Keratinocyte (primary cell): ENCODE measurements around the gene NATD1. TPM values are rescaled to one million over a fixed set of nuclear protein-coding genes. Genes with fewer than 3 reads are reported as not detected.

ENCODE experiments used
- DNase-seq: peaks from one replicate; pipeline ENCODE4 v3.0.0-alpha.2; 2011; ENCODE audit warnings: low read depth, missing footprints, low spot score
- FAIRE-seq: peaks from 2 replicates; lab custom pipeline; 2011; peaks lifted over from hg19 to GRCh38; lab: Jason Lieb, UNC
- H2AFZ ChIP-seq: 2 replicates; pipeline ENCODE4 v1.6.0; 2012; ENCODE audit warnings: low read length, control low read depth, inconsistent platforms; ENCODE audit not compliant: control insufficient read depth
- H3K27ac ChIP-seq: 2 replicates; pipeline ENCODE4 v1.5.1; 2011; ENCODE audit warnings: low read length; ENCODE audit not compliant: control insufficient read depth, insufficient read depth
- H3K27me3 ChIP-seq: 3 replicates; pipeline ENCODE4 v1.6.0; 2011; ENCODE audit warnings: low read length; ENCODE audit not compliant: control insufficient read depth, insufficient read depth; ENCODE audit errors: extremely low read depth
- H3K36me3 ChIP-seq, 2 experiments: 2 replicates in 1 of 2; 3 replicates in 1 of 2; pipeline ENCODE4 v1.5.1; 2011; ENCODE audit warnings: low read length in 2 of 2, mild to moderate bottlenecking in 1 of 2; ENCODE audit not compliant: control insufficient read depth in 2 of 2, insufficient read depth in 2 of 2; ENCODE audit errors: extremely low read depth in 1 of 2
- H3K4me1 ChIP-seq: 3 replicates; pipeline ENCODE4 v1.5.1; 2011; ENCODE audit warnings: low read length; ENCODE audit not compliant: control insufficient read depth, insufficient read depth; ENCODE audit errors: extremely low read depth
- H3K4me2 ChIP-seq: 3 replicates; pipeline ENCODE4 v1.6.0; 2011; ENCODE audit warnings: low read depth, low read length; ENCODE audit not compliant: control insufficient read depth, insufficient read depth; ENCODE audit errors: extremely low read depth
- H3K4me3 ChIP-seq, 3 experiments: fragments of 200-600 bp in 1 of 3; sonication (generic) in 1 of 3; 2 replicates in 2 of 3; 3 replicates in 1 of 3; pipeline ENCODE4 v1.5.1; 2011 to 2016; ENCODE audit warnings: low read length in 3 of 3, mild to moderate bottlenecking in 3 of 3, control low read depth in 2 of 3, inconsistent platforms in 1 of 3, low read depth in 1 of 3, mixed read lengths in 1 of 3, mixed run types in 1 of 3, moderate library complexity in 1 of 3; ENCODE audit not compliant: control insufficient read depth in 2 of 3, insufficient read depth in 2 of 3; ENCODE audit errors: extremely low read depth in 1 of 3
- H3K79me2 ChIP-seq: 2 replicates; pipeline ENCODE4 v1.6.0; 2012; ENCODE audit warnings: low read length; ENCODE audit not compliant: control insufficient read depth, insufficient read depth
- H3K9ac ChIP-seq: 3 replicates; pipeline ENCODE4 v1.6.0; 2011; ENCODE audit warnings: low read length; ENCODE audit not compliant: control insufficient read depth, insufficient read depth; ENCODE audit errors: extremely low read depth
- H3K9me1 ChIP-seq: 3 replicates; pipeline ENCODE4 v1.6.0; 2011; ENCODE audit warnings: low read length; ENCODE audit not compliant: control insufficient read depth, insufficient read depth; ENCODE audit errors: extremely low read depth
- H3K9me3 ChIP-seq: 2 replicates; pipeline ENCODE4 v1.5.1; 2012; ENCODE audit warnings: low read depth, low read length; ENCODE audit not compliant: control insufficient read depth
- H4K20me1 ChIP-seq: 3 replicates; pipeline ENCODE4 v1.6.0; 2011; ENCODE audit warnings: low read length; ENCODE audit not compliant: control insufficient read depth, insufficient read depth; ENCODE audit errors: extremely low read depth
- EZH2 ChIP-seq: IDR thresholded peaks from one replicate; pipeline ENCODE4 v1.6.1; 2012; ENCODE audit warnings: inconsistent platforms, mild to moderate bottlenecking, low read length, moderate library complexity
- dilution Hi-C: fragments of 300-500 bp; cut with MboI; formaldehyde crosslinking; loops from one replicate; pipeline ENCODE4 v1.7.0; 2020; ENCODE audit warnings: low sequenced_read_pairs; ENCODE audit not compliant: extremely low pct_ligation_motif_present
- polyA plus RNA-seq, 5 experiments: library from polyadenylated mRNA; depleted of rRNA in 3 of 5; stranded (reverse) in 3 of 5; stranded (forward) in 1 of 5; unstranded in 1 of 5; fragments of >200 nt; gene quantifications; 1 replicate in 1 of 5; 2 replicates in 3 of 5; 3 replicates in 1 of 5; pipeline versions ENCODE4 v1.2.1 to v1.2.3, GENCODE V29; 2011 to 2012; ENCODE audit warnings: missing spikeins in 2 of 5, low read depth in 1 of 5, low replicate concordance in 1 of 5
- TF ChIP-seq, protein P1 (sequence below), 3 experiments: IDR thresholded peaks in 1 of 3; conservative IDR thresholded peaks in 1 of 3; optimal IDR thresholded peaks in 1 of 3; 2 replicates in 2 of 3; 3 replicates in 1 of 3; pipeline versions ENCODE3 to v1.5.1; 2011; ENCODE audit warnings: low read length in 3 of 3, mild to moderate bottlenecking in 3 of 3, moderate library complexity in 2 of 3, control low read depth in 1 of 3, inconsistent platforms in 1 of 3; ENCODE audit not compliant: insufficient read depth in 2 of 3; ENCODE audit errors: extremely low read depth in 1 of 3

Gene NATD1
- polyA plus RNA-seq, 1 donor (not counting 4 experiments of a cell fraction or from before 2014, with no cell fraction given) = 1.5 TPM

DNA sequence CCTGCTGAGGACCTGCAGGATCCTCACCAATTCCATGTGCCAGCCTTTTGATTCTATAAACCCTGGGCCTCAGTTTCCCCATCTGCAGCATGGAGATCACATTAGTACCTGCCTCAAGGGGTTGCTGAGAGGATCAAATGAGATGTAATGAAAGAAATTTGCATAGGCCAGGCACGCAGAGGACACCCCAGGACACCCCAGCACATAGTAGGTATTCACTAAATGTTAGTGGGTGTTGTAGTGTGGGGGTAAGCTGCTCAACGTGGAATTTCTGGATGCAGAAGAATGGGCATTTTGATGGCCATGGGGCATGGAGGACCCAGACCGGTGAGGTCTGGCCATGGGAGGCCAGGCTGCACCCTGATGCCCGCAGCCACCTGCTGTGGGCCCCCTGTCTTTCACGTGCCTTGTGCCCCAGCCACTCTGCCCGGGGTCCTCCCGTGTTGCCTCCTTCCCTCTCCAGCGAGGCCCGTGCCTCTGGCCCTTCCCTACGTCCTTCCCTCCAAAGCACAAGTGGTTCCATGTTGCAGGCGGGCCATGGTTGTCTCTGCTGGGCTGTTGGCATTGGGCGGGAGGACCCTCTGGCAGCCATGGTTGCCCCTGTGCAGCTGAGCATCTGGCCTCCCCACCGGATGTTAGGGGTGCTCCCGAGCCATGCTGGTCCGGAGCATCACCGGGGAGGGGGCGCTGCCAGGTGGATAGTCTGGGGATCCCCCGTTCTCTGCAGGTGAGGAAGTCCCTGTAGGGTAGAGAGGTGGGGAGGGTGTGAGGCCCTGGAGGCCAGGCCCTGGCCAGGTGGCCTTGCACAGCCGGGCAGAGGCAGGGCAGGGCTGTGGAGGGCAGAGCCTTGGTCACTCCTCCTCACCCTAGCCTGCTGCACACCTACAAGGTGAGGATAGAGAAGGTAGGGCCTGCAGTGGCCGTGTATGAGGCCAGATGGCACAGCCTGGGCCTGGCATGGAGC, 39.9 kb upstream of the NATD1 start:
- no peak for FAIRE-seq
- dilution Hi-C loops = no loop called here

DNA sequence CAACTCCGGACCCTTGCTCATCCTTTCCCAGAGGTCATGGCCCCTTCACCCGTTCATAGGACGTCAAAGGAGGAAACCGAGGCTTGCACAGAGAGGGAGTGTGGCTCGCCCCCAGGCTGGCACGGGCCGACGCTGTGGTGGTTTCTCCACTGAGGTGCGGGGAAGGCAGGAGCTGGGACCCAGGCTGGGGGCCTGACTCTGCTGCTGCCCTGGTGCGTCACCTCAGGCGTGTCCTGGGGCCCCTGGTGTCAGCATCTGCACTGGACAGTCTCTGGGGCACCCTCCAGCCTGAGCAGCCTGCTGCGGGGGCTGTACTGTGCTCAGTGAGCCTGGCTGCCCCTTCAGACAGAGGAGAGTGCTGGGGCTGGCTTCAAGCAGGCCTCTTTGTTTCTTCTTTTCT, 38.7 kb upstream of the NATD1 start:
- no peak for FAIRE-seq

More for the DNA sequence above, 39.9 kb upstream of the NATD1 start:
- Histone ChIP-seq H3K9me1 (peaks cover 7% of the 10 kb centered on the region), H3K9ac (no peak overlapping the region), H3K4me1 (peaks cover 24% of the 10 kb centered on the region), H3K27me3 (no peaks in the 10 kb centered on the region), H3K36me3 (peaks cover 12 to 20% of the 10 kb centered on the region in 2 experiments), H3K27ac (no peak overlapping the region), H3K79me2 (peaks cover 95% of the 10 kb centered on the region), H3K4me3 (no peak overlapping the region), H2AFZ (no peak overlapping the region), H3K4me2 (no peak overlapping the region), H3K9me3 (peaks cover 3% of the 10 kb centered on the region), H4K20me1 (peaks cover 14% of the 10 kb centered on the region)
- TF ChIP-seq, protein P1, sequence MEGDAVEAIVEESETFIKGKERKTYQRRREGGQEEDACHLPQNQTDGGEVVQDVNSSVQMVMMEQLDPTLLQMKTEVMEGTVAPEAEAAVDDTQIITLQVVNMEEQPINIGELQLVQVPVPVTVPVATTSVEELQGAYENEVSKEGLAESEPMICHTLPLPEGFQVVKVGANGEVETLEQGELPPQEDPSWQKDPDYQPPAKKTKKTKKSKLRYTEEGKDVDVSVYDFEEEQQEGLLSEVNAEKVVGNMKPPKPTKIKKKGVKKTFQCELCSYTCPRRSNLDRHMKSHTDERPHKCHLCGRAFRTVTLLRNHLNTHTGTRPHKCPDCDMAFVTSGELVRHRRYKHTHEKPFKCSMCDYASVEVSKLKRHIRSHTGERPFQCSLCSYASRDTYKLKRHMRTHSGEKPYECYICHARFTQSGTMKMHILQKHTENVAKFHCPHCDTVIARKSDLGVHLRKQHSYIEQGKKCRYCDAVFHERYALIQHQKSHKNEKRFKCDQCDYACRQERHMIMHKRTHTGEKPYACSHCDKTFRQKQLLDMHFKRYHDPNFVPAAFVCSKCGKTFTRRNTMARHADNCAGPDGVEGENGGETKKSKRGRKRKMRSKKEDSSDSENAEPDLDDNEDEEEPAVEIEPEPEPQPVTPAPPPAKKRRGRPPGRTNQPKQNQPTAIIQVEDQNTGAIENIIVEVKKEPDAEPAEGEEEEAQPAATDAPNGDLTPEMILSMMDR (optimal IDR thresholded peaks at IDR 0.05 in 1 of 3, IDR thresholded peaks at IDR 0.05 in 1 of 3, conservative IDR thresholded peaks at IDR 0.05 in 1 of 3; ENCODE audit: extremely low read depth in 1 of 3, insufficient read depth in 2 of 3, low read length in 3 of 3) = no peak
- no peak for TF ChIP-seq EZH2
- no peak for DNase-seq

More for the DNA sequence above, 38.7 kb upstream of the NATD1 start:
- H3K9me1 ChIP-seq = peaks cover 7% of the 10 kb centered on the region
- TF ChIP-seq EZH2 = no peak
- TF ChIP-seq, protein P1 (optimal IDR thresholded peaks at IDR 0.05 in 1 of 3, IDR thresholded peaks at IDR 0.05 in 1 of 3, conservative IDR thresholded peaks at IDR 0.05 in 1 of 3; ENCODE audit: extremely low read depth in 1 of 3, insufficient read depth in 2 of 3, low read length in 3 of 3) = no peak
- H3K79me2 ChIP-seq = peaks cover 96% of the 10 kb centered on the region
- no peaks in the 10 kb centered on the region for H3K27me3 ChIP-seq
- no peak overlapping the region for H3K27ac ChIP-seq
- peaks cover 12 to 18% of the 10 kb centered on the region in 2 experiments for H3K36me3 ChIP-seq
- H4K20me1 ChIP-seq = peaks cover 13% of the 10 kb centered on the region
- no peak for DNase-seq
- dilution Hi-C loops = no loop called here
- H3K4me3 ChIP-seq = no peak overlapping the region
- peaks cover 37% of the 10 kb centered on the region for H3K4me1 ChIP-seq
- no peak overlapping the region for H2AFZ ChIP-seq
- H3K9me3 ChIP-seq = peaks cover 3% of the 10 kb centered on the region
- no peak overlapping the region for H3K9ac ChIP-seq
- H3K4me2 ChIP-seq = no peak overlapping the region
